Hepatocyte (in vitro differentiated cells): ENCODE data around the gene SLC44A3. TPM values are rescaled to one million over a fixed set of nuclear protein-coding genes. Genes with fewer than 3 reads are reported as not detected.

Experiments
- DNase-seq: peaks from one replicate; pipeline ENCODE4 v3.0.0-alpha.2; 2016; ENCODE audit warnings: low spot score
- H2AFZ ChIP-seq: fragments of 200-600 bp; sonication (generic); 2 replicates; pipeline ENCODE4 v1.6.0; 2016; ENCODE audit warnings: antibody characterized with exemption, mild to moderate bottlenecking
- H3K27ac ChIP-seq: fragments of 200-600 bp; sonication (generic); 2 replicates; pipeline ENCODE4 v1.5.1; 2016; ENCODE audit warnings: mild to moderate bottlenecking
- H3K27me3 ChIP-seq: fragments of 200-600 bp; sonication (generic); 2 replicates; pipeline ENCODE4 v1.6.1; 2016
- H3K36me3 ChIP-seq: fragments of 200-600 bp; sonication (generic); replicated peaks from 2 replicates; pipeline ENCODE4 v1.5.1; 2016; ENCODE audit warnings: low read depth; ENCODE audit not compliant: insufficient read depth
- H3K4me1 ChIP-seq: fragments of 200-600 bp; sonication (generic); 2 replicates; pipeline ENCODE4 v1.5.1; 2016; ENCODE audit warnings: mild to moderate bottlenecking, moderate library complexity; ENCODE audit not compliant: insufficient read depth
- H3K4me2 ChIP-seq: fragments of 200-600 bp; sonication (generic); 2 replicates; pipeline ENCODE4 v1.6.0; 2016
- H3K4me3 ChIP-seq: fragments of 200-600 bp; sonication (generic); 2 replicates; pipeline ENCODE4 v1.5.1; 2016; ENCODE audit warnings: mild to moderate bottlenecking
- H3K79me2 ChIP-seq: fragments of 200-600 bp; sonication (generic); 2 replicates; pipeline ENCODE4 v1.6.0; 2017; ENCODE audit warnings: mild to moderate bottlenecking
- H3K9me2 ChIP-seq: fragments of 200-600 bp; sonication (generic); replicated peaks from 2 replicates; pipeline ENCODE4 v1.6.0; 2017; ENCODE audit warnings: mild to moderate bottlenecking; ENCODE audit not compliant: insufficient read depth
- H3K9me3 ChIP-seq: fragments of 200-600 bp; sonication (generic); 2 replicates; pipeline ENCODE4 v1.5.1; 2016; ENCODE audit warnings: low read depth, mild to moderate bottlenecking
- H4K20me1 ChIP-seq: fragments of 200-600 bp; sonication (generic); 2 replicates; pipeline ENCODE4 v1.6.0; 2016; ENCODE audit warnings: mild to moderate bottlenecking; ENCODE audit not compliant: insufficient read depth, poor library complexity, severe bottlenecking
- CTCF ChIP-seq: fragments of 200-600 bp; sonication (generic); IDR thresholded peaks from 2 replicates; pipeline ENCODE4 v1.5.1; 2016; ENCODE audit warnings: antibody characterized with exemption, mild to moderate bottlenecking; ENCODE audit not compliant: poor library complexity
- EZH2 ChIP-seq: fragments of 200-600 bp; sonication (generic); IDR thresholded peaks from 2 replicates; pipeline ENCODE4 v1.6.1; 2016; ENCODE audit warnings: antibody characterized with exemption, mild to moderate bottlenecking, borderline replicate concordance
- EZH2phosphoT487 ChIP-seq: fragments of 200-600 bp; sonication (generic); IDR thresholded peaks from one replicate; pipeline ENCODE4 v1.6.1; 2018; ENCODE audit warnings: antibody characterized with exemption, mild to moderate bottlenecking, low read depth, moderate library complexity; ENCODE audit not compliant: unreplicated experiment, severe bottlenecking
- WGBS: methylation state at CpG from one replicate; pipeline ENCODE4 v1.1.6; 2016; ENCODE audit warnings: low lambda C conversion rate; ENCODE audit errors: missing lambda C conversion rate; 5-methylcytosine and 5-hydroxymethylcytosine counted together
- polyA plus RNA-seq: library from polyadenylated mRNA; unstranded; fragments of >200 nt; fragmentation: Nextera tagmentation; extraction: Ambion mirVana; gene quantifications from 2 replicates; pipeline ENCODE4 v1.2.1, GENCODE V29; 2016
- total RNA-seq: library from RNA; depleted of rRNA; stranded (reverse); fragments of >200 nt; gene quantifications from 2 replicates; pipeline ENCODE4 v1.2.3, GENCODE V29; 2014

SLC44A3 gene
- total and polyA plus RNA-seq, 2 experiments from 2014 or later = 51.5 to 55.3 TPM

DNA sequence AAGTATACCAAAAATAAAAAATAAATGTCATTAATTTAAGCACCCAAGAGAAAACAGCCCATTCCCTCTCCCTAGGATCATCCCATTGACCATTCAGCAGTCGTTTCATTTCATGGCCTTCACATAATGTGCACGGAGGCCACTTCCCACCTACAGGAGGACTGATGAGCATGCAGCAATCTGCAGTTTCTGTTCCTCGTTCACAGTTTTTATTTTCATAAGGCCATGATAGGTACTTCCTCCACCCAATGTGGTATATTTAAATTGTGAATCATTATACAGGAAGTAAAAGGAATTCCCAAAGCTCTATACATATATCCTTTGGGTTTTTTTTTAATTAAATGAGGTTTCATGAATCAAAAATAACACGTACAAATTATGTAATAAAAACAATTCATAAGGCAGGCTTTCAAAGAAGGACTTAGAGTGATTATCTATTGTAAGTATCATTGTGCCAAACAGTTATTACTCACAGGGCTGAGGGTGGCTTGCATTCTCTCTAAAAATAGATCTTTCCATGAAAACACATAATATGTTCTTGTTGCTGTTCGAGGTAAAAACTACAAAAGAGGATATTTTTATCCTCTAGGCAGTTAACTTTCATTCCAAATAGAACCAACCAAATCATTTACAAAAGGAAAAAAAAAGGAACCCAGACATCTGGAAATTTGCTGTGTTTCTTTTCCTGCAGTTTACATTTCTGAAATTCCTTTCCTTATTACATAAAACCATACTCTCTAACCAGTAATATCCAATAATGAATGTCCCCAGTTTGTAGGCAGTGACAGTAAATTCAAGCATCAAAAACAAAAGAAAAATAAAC, 27.5 kb upstream of the SLC44A3 start:
- no peaks in the 10 kb centered on the region for H3K4me1 ChIP-seq
- no peaks in the 10 kb centered on the region for H3K9me2 ChIP-seq
- H3K4me3 ChIP-seq = no peak overlapping the region
- 59% methylated on average over 5 of the region's 5 CpGs for WGBS
- no peaks in the 10 kb centered on the region for H4K20me1 ChIP-seq
- no peaks in the 10 kb centered on the region for H3K36me3 ChIP-seq
- peaks cover 35% of the 10 kb centered on the region for H3K79me2 ChIP-seq
- H3K4me2 ChIP-seq = peak overlapping the region; percentile 26
- H3K9me3 ChIP-seq = no peaks in the 10 kb centered on the region
- H3K27me3 ChIP-seq = no peaks in the 10 kb centered on the region
- peak overlapping the region; percentile 67 for H3K27ac ChIP-seq
- TF ChIP-seq CTCF (no peak), EZH2phosphoT487 (no peak), EZH2 (no peak)
- no peak for DNase-seq
- no peak overlapping the region for H2AFZ ChIP-seq

DNA sequence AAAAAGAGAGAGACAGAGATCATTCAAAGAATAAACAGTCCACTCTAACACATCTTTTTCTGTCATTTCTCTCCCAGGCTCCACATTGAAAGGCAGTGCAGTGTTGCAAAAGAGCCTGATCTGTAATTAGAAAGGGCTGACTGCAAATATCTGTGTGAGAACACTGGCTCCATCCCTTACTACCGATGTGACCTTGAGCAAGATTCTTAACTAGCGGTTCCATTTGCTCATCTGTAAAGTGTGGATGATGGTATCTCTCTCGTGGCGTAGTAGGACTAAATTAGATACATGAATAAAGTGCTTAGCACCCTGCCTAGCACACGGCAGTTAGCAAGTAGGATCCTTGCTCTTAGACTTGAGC, 26.9 kb upstream of the SLC44A3 start:
- Histone ChIP-seq H4K20me1 (no peaks in the 10 kb centered on the region), H3K4me2 (peak overlapping the region; percentile 26), H3K9me3 (no peaks in the 10 kb centered on the region), H3K9me2 (no peaks in the 10 kb centered on the region), H3K4me1 (no peaks in the 10 kb centered on the region), H3K27me3 (no peaks in the 10 kb centered on the region), H3K4me3 (no peak overlapping the region), H3K36me3 (no peaks in the 10 kb centered on the region), H3K27ac (peak overlapping the region; percentile 67), H3K79me2 (peaks cover 33% of the 10 kb centered on the region), H2AFZ (no peak overlapping the region)
- TF ChIP-seq EZH2 (no peak), EZH2phosphoT487 (no peak), CTCF (no peak)
- WGBS = 49% methylated on average over 5 of the region's 5 CpGs
- no peak for DNase-seq

GRCh38 chr1:94795434-94795833, 24.7 kb upstream of the SLC44A3 start:
- no peaks in the 10 kb centered on the region for H3K4me1 ChIP-seq
- no peaks in the 10 kb centered on the region for H4K20me1 ChIP-seq
- H3K27me3 ChIP-seq = no peaks in the 10 kb centered on the region
- no peak for TF ChIP-seq CTCF
- TF ChIP-seq EZH2 = no peak
- TF ChIP-seq EZH2phosphoT487 = no peak
- no peaks in the 10 kb centered on the region for H3K9me3 ChIP-seq
- H3K79me2 ChIP-seq = peaks cover 28% of the 10 kb centered on the region
- H3K27ac ChIP-seq = no peak overlapping the region
- H3K4me2 ChIP-seq = no peak overlapping the region
- H3K4me3 ChIP-seq = no peak overlapping the region
- H3K36me3 ChIP-seq = no peaks in the 10 kb centered on the region
- 86% methylated on average over 7 of the region's 7 CpGs for WGBS
- H2AFZ ChIP-seq = no peak overlapping the region
- no peak for DNase-seq
- H3K9me2 ChIP-seq = no peaks in the 10 kb centered on the region
